ENCODE data around the gene NPL. TPM values are rescaled to one million over a fixed set of nuclear protein-coding genes. Genes with fewer than 3 reads are reported as not detected.

The NPL gene
- total and polyA plus RNA-seq, 2 of the 13 experiments (the other 11 are each of a cell fraction or from before 2014, with no cell fraction given): 0.03 to 0.04 TPM

- TF ChIP-seq HOMEZ (CRISPR knock-in tag; IDR thresholded peaks at IDR 0.05; ENCODE audit: low read depth): peak; percentile 49; the same call in 1 of the 2 replicates
- peak; percentile 15; the same call in 1 of the 2 replicates for TF ChIP-seq PAXIP1 (CRISPR knock-in tag; conservative IDR thresholded peaks at IDR 0.05)
- TF ChIP-seq ZSCAN21 (CRISPR knock-in tag; IDR thresholded peaks at IDR 0.05; ENCODE audit: borderline replicate concordance): peak; percentile 46; the same call in 1 of the 2 replicates
- peak; percentile 72; the same call in 1 of the 2 replicates for TF ChIP-seq ZNF670 (CRISPR knock-in tag; IDR thresholded peaks at IDR 0.05; ENCODE audit: borderline replicate concordance)
- TF ChIP-seq GATAD1 (CRISPR knock-in tag; IDR thresholded peaks at IDR 0.05): peak; percentile 60
- 0 out of 2 replicates have a peak, but pooled peaks have one; percentile 7 for TF ChIP-seq ZNF703 (CRISPR knock-in tag; IDR thresholded peaks at IDR 0.05; ENCODE audit: borderline replicate concordance)
- no peak for TF ChIP-seq PHB2 (IDR thresholded peaks at IDR 0.05; ENCODE audit: partially characterized antibody)
- TF ChIP-seq, protein P1, sequence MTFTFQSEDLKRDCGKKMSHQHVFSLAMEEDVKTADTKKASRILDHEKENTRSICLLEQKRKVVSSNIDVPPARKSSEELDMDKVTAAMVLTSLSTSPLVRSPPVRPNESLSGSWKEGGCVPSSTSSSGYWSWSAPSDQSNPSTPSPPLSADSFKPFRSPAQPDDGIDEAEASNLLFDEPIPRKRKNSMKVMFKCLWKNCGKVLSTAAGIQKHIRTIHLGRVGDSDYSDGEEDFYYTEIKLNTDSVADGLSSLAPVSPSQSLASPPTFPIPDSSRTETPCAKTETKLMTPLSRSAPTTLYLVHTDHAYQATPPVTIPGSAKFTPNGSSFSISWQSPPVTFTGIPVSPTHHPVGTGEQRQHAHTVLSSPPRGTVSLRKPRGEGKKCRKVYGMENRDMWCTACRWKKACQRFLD (CRISPR knock-in tag; IDR thresholded peaks at IDR 0.05; ENCODE audit: borderline replicate concordance): 0 out of 2 replicates have a peak, but pooled peaks have one; percentile 40
- peak; percentile 80 for TF ChIP-seq SKI (IDR thresholded peaks at IDR 0.05; ENCODE audit: partially characterized antibody)
- no peak for TF ChIP-seq EEA1 (CRISPR knock-in tag; IDR thresholded peaks at IDR 0.05; ENCODE audit: borderline replicate concordance)
- no peak for TF ChIP-seq HOXD1 (CRISPR knock-in tag; IDR thresholded peaks at IDR 0.05)
- peak; percentile 54; the same call in 1 of the 2 replicates for TF ChIP-seq RFXAP (CRISPR knock-in tag; IDR thresholded peaks at IDR 0.05; ENCODE audit: borderline replicate concordance)
- TF ChIP-seq PAX8 (CRISPR knock-in tag; IDR thresholded peaks at IDR 0.05; ENCODE audit: borderline replicate concordance): no peak; the same call in 1 of the 2 replicates
- peak; percentile 39; the same call in 1 of the 2 replicates for TF ChIP-seq STAT6 (CRISPR knock-in tag; IDR thresholded peaks at IDR 0.05; ENCODE audit: borderline replicate concordance)
- 0 out of 2 replicates have a peak, but pooled peaks have one; percentile 45 for TF ChIP-seq ZNF546 (CRISPR knock-in tag; conservative IDR thresholded peaks at IDR 0.05)
These were observed 49.9 kb downstream of the NPL start, which contains the start of gene DHX9 (continued) for GRCh38 chr1:182839209-182840066.

Data from HepG2 (cell line).